Uterus (tissue), 4 donors: Measurements from ENCODE around the gene ERMP1. TPM values are rescaled to one million over a fixed set of nuclear protein-coding genes. Genes with fewer than 3 reads are reported as not detected.
"Not testable (repeated sequence)": the region's sequence is repeated elsewhere in the genome, so short reads cannot be mapped to it uniquely, and the experiment has no call there.

Experiments used
- DNase-seq, 2 donors: peaks; one replicate each; pipeline ENCODE4 v3.0.0-alpha.2; 2019 to 2020
- H3K27ac ChIP-seq, 2 donors: fragments of 200-600 bp; sonication (generic); 1 replicate in 1 of 2; 2 replicates in 1 of 2; pipeline ENCODE4 v1.5.1; 2016 to 2018
- H3K27me3 ChIP-seq, 2 donors: fragments of 200-600 bp; sonication (generic); one replicate each; pipeline ENCODE4 v1.5.1; 2018 to 2019; ENCODE audit warnings: control low read depth in 1 of 2
- H3K36me3 ChIP-seq, 2 donors: fragments of 200-600 bp; sonication (generic); one replicate each; pipeline ENCODE4 v1.5.1; 2019; ENCODE audit warnings: control low read depth in 1 of 2
- H3K4me1 ChIP-seq, 2 donors: fragments of 200-600 bp; sonication (generic); one replicate each; pipeline ENCODE4 v1.5.1; 2018 to 2019; ENCODE audit warnings: control low read depth in 1 of 2
- H3K4me3 ChIP-seq, 2 donors: fragments of 200-600 bp; sonication (generic); 1 replicate in 1 of 2; 2 replicates in 1 of 2; pipeline ENCODE4 v1.5.1; 2018 to 2019; ENCODE audit warnings: mild to moderate bottlenecking in 1 of 2
- H3K9me3 ChIP-seq, 2 donors: fragments of 200-600 bp; sonication (generic); one replicate each; pipeline ENCODE4 v1.5.1; 2019; ENCODE audit warnings: control low read depth in 1 of 2
- POLR2A ChIP-seq, 2 donors: fragments of 450-650 bp; IDR thresholded peaks; one replicate each; pipeline ENCODE4 v1.6.1; 2016; ENCODE audit warnings: antibody characterized with exemption in 2 of 2, mild to moderate bottlenecking in 1 of 2, moderate library complexity in 1 of 2
- intact Hi-C: fragments of 100-400 bp; cut with DNase I; formaldehyde crosslinking; loops from one replicate; pipeline ENCODE4 v1.15.1; 2023; ENCODE audit warnings: low total_unique reads
- total RNA-seq, 4 donors: library from RNA; depleted of rRNA in 3 of 4; stranded (reverse); fragments of >200 nt in 3 of 4; gene quantifications; one replicate each; pipeline versions ENCODE4 v1.1.0 to v1.2.4, GENCODE V29; 2014 to 2023
- TF ChIP-seq, protein P1 (sequence below), 4 experiments: fragments of 200-600 bp in 2 of 4; fragments of 450-650 bp in 2 of 4; sonication (generic) in 2 of 4; IDR thresholded peaks; one replicate each; pipeline ENCODE4 v1.5.1; 2016 to 2019; ENCODE audit warnings: antibody characterized with exemption in 4 of 4, mild to moderate bottlenecking in 2 of 4, moderate library complexity in 1 of 4
- donor health status: DM: yes; HTN: yes; CAD: no.

Gene ERMP1
- total RNA-seq, 4 donors from 2014 or later, result 7.9 to 34.9 (median 11.5) TPM

DNA sequence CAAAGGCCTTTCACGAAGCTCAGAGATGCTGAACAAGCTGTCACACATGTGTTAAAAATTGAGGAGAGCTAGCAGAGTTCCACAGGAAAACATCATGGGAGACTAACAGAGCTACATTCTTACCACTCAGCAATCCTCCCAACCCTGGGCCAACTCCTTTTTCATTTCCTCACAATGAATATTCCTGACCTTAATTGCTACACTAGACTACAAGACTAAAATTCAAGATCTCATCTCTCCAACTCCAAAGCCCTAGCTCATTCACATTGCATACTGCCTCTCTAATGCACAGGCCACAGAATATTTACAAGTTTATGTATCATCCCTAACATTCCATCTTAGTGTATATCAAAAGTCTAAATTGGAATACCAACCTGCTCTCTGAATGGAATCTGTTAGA is 21.2 kb downstream of the ERMP1 start:
- no peaks in the 10 kb centered on the region for H3K4me1 ChIP-seq
- intact Hi-C loops, result no loop called here
- H3K9me3 ChIP-seq, result no peaks in the 10 kb centered on the region
- H3K4me3 ChIP-seq, result no peak overlapping the region
- H3K27ac ChIP-seq, result no peak overlapping the region
- TF ChIP-seq, protein P1, sequence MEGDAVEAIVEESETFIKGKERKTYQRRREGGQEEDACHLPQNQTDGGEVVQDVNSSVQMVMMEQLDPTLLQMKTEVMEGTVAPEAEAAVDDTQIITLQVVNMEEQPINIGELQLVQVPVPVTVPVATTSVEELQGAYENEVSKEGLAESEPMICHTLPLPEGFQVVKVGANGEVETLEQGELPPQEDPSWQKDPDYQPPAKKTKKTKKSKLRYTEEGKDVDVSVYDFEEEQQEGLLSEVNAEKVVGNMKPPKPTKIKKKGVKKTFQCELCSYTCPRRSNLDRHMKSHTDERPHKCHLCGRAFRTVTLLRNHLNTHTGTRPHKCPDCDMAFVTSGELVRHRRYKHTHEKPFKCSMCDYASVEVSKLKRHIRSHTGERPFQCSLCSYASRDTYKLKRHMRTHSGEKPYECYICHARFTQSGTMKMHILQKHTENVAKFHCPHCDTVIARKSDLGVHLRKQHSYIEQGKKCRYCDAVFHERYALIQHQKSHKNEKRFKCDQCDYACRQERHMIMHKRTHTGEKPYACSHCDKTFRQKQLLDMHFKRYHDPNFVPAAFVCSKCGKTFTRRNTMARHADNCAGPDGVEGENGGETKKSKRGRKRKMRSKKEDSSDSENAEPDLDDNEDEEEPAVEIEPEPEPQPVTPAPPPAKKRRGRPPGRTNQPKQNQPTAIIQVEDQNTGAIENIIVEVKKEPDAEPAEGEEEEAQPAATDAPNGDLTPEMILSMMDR (IDR thresholded peaks at IDR 0.05), result no peak
- TF ChIP-seq POLR2A (IDR thresholded peaks at IDR 0.05), result no peak
- no peaks in the 10 kb centered on the region for H3K36me3 ChIP-seq
- H3K27me3 ChIP-seq, result no peaks in the 10 kb centered on the region
- no peak for DNase-seq

DNA sequence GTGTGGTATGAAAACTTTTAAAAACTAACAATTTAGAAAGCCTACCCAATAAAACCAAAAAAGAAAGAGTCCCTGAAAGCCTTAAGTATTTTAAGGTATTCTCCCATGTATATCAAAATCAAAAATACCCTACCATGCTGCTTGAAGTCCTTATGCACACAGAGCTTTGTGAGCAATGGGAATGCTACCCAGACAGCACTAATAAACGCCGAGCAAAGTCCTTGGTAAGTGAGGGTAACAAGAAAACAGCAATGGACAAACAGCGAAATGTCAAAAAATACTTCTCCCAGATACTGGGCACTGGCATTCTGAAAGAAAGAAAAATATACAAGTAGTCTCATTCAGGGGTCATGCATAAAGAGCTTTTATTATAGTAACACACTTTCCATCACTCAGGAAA is 27.4 kb downstream of the ERMP1 start:
- no peak overlapping the region for H3K4me3 ChIP-seq
- H3K27me3 ChIP-seq, result no peaks in the 10 kb centered on the region
- intact Hi-C loops, result no loop called here

DNA sequence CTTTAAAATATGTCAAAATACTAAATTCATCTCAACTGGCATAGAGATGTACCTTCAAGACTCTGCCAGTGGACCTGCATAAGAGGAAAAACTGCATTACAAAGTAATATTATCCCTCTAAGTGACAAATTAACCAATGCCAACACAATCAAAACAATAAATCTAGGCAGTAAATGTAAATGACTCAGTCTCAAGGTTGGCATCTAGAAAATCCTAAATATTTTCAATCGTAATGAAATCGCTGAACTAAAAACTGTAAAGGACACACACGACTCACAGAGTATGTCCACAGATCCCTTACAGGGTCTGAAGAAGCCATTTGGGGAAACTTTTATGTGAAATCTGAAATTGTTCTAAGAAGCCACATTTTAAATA is 31.2 kb downstream of the ERMP1 start:
- Histone ChIP-seq H3K27me3 (no peaks in the 10 kb centered on the region), H3K36me3 (no peaks in the 10 kb centered on the region), H3K4me1 (peaks cover 0 to 5% of the 10 kb centered on the region in 2 donors), H3K27ac (no peak overlapping the region), H3K4me3 (no peak overlapping the region), H3K9me3 (no peaks in the 10 kb centered on the region)
- intact Hi-C loops, result no loop called here
- TF ChIP-seq POLR2A (IDR thresholded peaks at IDR 0.05), result no peak
- TF ChIP-seq, protein P1 (IDR thresholded peaks at IDR 0.05), result no peak
- DNase-seq, result no peak

More for the DNA sequence above, 27.4 kb downstream of the ERMP1 start:
- no peaks in the 10 kb centered on the region for H3K36me3 ChIP-seq
- no peak for DNase-seq
- peaks cover 0 to 5% of the 10 kb centered on the region in 2 donors for H3K4me1 ChIP-seq
- H3K9me3 ChIP-seq, result no peaks in the 10 kb centered on the region
- no peak overlapping the region for H3K27ac ChIP-seq
- TF ChIP-seq, protein P1 (IDR thresholded peaks at IDR 0.05), result no peak
- no peak for TF ChIP-seq POLR2A (IDR thresholded peaks at IDR 0.05)

DNA sequence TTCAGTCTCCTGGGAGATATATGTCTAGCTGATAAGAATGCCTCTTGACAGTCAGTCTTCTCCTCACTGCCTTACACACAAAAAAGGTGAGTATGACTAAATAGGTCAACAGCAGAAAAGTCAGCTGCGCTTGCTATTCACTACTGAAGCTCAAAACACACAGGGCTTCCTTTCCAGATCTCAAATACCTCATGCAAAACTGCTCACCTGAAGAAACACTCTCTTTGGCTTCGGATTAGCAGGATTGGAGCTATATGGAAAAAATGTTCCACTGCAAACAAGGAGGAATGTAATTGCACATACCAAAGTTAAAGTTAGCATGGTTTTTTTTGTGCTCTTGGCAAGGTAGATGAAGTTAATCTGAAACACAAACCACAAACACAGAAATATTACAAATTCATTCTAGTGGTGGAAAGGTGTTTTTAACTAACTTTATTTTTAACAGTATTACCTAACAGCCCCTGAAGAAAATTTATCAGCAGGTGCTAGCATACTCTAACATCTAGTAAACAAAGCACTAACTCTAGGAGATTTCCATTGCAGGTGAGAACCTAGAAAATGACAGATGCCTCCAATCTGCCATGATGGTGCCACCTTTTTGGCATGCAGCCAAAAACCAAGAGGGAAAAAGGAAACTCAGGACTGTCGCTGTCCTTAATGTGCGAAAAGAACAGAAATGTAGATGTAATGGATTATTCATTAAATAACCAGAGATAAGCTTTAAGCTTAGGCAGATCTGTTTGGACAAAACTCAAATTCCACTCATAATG is 31.8 kb downstream of the ERMP1 start:
- Histone ChIP-seq H3K4me3 (no peak overlapping the region), H3K9me3 (no peaks in the 10 kb centered on the region), H3K27ac (peak overlapping the region; percentile 22 to 27), H3K27me3 (no peaks in the 10 kb centered on the region), H3K36me3 (no peaks in the 10 kb centered on the region), H3K4me1 (peaks cover 0 to 5% of the 10 kb centered on the region in 2 donors)
- intact Hi-C loops, result no loop called here
- DNase-seq, result no peak
- TF ChIP-seq POLR2A (IDR thresholded peaks at IDR 0.05), result no peak
- TF ChIP-seq, protein P1 (IDR thresholded peaks at IDR 0.05), result no peak

DNA sequence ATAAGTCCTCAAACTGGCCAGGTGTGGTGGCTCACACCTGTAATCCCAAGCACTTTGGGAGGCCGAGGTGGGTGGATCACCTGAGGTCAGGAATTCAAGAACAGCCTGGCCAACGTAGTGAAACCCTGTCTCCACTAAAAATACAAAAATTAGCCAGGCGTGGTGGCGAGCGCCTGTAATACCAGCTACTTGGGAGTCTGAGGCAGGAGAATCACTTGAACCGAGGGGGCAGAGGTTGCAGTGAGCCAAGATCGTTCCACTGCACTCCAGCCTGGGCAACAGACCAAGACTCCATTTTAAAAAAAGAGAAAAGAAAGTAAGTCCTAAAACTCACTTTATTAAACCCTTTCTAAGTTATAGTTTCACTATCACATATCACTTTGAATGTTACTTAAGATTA is 32.5 kb downstream of the ERMP1 start:
- H3K36me3 ChIP-seq, H3K4me3 ChIP-seq, H3K9me3 ChIP-seq, H3K4me1 ChIP-seq, H3K27me3 ChIP-seq, DNase-seq, intact Hi-C loops: not testable (repeated sequence)
- peak overlapping the region in 1 of 2 donors; percentile 27 for H3K27ac ChIP-seq
